NCI-H82 treated with DMSO at 0.1 percent for 48 hours (cell line): ENCODE measurements around the gene TET2.

Experiments
- DNase-seq: peaks from one replicate; lab custom pipeline; 2025; ENCODE audit not compliant: unreplicated experiment; lab: John Stamatoyannopoulos, UW

Gene TET2

GRCh38 chr4:105146276-105147015 is at the start of gene TET2:
TET2 (plus strand) TSS chr4:105146876; CDS start chr4:105233943, 87,067 bp downstream.
- peak; percentile 62 for DNase-seq

GRCh38 chr4:105102016-105102415 is 44.7 kb upstream of the TET2 start:
- no peak for DNase-seq

DNA sequence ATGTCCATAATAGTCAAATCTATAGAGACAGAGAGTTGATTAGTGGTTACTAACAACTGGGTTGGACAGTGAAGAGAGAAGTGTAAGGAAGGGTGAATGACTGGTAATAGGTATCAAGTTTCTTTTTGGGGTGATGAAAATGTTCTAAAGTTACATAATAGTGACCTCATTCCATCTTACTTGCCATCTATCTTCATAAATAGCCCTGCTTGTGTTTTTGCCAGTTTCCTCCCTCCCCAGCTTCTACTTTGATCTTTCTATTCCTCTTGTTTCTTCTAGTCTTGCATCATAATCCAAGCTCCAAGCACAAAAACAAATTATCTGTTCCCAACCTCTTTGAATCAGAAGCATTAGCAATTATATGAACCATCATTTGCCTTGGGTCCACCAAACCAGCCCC is 40.2 kb upstream of the TET2 start:
- DNase-seq, result no peak

- DNase-seq, result no peak
Observed at GRCh38 chr4:105107095-105107856, 39.4 kb upstream of the TET2 start.

DNA sequence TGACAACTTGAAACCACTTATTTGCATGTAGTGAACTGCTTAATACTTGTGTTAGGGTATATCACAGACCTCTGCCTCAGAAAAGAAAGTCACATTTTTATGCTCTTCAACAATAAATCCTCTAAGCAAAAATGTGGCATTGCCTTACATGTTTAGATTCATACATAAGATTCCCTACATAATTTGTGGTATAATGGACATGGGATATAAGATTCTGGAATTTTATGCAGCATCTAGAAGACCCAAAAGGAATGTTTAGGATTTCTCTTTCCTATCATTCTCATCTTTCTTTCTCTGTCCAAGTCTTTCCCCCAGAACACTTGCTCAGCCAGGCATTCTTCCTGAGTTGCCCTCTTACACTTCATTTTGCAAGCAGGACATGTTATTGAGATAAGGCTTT is 37.7 kb upstream of the TET2 start:
- no peak for DNase-seq

DNA sequence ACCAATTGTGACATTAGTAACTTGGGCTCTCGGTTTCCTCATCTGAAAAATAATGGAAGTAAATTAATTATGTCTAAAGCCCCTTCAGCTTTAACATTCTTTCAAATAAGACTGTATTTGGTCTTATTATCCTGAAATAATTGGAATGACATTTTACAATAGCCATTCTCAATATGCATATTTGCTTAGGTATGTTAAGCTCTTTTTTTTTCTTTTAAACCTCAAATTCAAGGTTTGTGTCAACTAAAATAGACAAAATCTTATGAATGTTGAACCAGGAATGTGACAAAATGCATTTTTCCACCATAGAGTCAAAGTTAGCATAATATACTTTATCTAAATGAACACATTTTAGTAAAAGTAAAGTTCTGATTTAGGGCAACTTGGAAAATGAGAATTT is 34.4 kb upstream of the TET2 start:
- DNase-seq, result no peak

DNA sequence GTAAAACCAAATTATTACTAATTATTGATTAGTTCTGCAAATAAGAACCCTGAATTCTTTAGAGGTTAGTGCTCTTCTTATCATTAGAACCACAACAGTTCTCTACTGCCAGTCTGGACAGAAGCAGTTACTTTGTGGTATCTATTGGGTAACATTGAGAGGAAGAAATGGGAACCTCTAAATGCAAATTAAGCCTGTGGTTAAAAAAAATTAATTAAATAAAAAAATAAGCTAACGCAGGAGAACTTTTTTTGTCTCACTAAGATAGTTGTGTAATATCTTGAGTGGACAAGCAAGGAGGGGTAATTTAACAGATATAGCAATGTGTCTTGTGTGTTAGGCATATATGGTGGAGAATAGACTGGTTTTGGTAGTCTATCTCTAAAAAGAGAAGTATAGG is 32.9 kb upstream of the TET2 start:
- no peak for DNase-seq

DNA sequence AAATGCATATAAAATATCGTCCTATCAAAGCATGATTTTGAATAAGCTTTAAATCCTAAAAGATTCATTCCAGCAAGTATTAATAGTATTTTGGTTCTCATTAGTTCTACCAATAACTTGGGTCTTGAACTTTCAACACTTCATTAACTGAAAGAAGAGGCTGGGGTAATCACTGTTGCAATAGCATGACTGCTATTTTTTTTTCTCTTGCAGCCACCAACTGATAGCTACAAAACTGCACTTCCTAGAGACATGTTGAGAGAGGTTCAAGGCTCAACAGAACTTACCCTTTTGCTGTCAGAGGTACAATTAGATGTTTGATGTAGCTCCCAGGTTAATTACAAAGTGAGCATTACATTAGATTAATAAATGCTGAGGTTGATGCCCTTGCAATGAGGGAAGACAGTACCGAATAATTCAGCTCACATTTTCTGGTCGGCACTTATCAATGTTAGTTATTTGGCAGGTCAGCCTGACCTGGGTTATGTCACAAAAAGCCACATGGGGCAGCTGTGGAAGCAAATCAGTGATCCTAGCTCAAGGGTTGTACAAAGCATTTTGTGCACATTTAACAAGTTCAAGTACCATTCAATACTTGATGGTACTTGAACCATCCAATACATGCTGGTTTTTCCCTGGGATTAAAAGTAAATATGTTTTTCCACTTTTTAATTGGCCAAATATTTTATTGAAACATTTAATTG is 29.9 kb upstream of the TET2 start:
- no peak for DNase-seq

DNA sequence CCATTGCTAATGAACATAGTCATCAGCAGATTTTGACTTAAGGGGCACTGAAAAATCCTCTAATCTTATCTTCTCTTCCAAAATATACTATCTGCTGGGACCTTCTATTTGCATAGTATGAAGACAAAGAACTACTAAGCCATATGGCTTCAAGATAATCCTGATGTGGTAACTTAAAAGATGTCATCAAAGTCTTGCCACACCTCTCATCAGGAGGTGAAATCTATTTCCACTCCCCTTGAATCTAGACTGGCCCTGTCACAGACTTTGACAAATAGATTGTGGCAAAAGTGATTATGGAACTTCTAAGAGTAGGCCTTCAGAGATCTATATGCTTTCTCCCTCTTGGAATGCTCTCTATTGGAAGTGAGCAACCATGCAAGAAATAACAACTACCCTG is 27.3 kb upstream of the TET2 start:
- no peak for DNase-seq

DNA sequence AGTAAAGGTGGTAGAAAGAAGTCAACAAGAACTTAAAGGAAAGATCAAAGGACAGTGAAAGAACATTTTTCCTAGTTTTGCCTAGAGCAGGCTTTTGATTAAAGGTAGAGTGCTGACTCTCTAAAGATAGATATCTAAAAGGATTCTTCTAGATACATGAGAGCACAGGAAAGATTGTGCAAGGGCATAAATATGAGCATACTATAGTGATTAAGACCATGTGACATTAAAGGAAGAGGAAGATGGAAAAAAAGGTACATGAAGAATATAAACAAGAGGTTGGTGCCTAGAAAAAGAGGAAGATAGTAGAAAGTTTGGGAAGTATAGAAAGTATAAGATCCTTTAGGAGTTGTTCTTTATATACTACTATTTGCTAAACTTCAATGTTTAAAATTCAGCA is 26.1 kb upstream of the TET2 start:
- DNase-seq, result no peak

GRCh38 chr4:105122350-105122749 is 24.3 kb upstream of the TET2 start:
- no peak for DNase-seq

DNA sequence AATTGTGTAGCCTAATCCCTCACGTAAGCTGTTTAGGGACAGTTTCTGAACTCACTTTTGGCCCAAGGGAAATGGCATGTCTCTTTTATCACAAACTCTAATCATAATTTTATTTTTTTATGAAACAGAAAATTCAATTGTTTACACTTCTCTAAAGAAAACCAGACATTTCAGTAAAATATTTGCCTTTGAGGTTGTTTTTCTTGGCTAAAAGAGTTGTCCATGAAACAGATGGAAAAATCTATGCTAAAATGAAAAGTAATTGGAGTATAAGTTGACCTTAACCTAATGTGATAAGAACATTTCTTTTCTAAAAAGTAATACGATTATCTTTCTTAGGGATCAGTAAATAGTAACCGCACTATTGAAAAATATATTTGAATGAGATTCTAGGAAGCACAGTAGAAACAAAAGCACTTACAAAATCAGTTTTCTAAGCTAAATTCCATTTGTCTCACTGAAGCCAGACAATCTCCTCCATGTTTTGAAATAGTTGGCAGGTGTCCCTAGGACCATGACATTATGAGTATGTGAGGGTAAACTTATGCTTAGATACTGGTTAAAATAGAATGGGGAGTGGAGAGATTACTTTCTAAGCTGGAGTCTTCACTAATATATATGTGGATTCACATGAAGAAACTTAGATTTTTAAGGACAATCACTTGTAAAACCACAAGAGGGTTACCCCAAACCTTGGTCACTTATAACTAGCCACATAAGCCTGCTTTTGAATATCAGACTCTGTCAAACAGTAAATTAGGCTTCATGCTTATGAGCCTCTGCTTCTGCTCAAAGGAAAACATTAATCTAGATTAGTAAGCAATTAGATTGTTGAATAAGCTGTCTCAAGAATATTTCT is 20.1 kb upstream of the TET2 start:
- DNase-seq, result peak; percentile 40

- no peak for DNase-seq
Observed at GRCh38 chr4:105127170-105127445, 19.6 kb upstream of the TET2 start.

DNA sequence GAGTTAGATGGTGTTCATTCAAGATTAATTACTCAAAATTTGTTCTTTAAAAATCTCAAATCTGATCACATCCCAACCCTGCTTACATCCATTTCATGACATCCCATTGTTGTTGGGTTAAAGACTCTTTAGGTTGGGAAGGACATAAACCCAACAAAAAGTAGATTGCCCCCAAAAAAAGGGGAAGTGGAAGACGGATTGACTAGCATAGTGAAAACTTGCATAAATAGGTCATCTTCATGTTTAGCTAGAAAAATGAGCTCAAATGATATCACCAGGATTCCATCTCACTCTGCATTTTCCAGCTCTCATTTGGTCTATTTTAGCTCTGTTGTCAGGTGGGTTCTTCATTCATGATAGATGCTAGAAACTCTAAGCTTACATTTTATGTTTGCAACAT is 18.5 kb upstream of the TET2 start:
- no peak for DNase-seq

GRCh38 chr4:105129286-105130040 is 17.2 kb upstream of the TET2 start:
- no peak for DNase-seq

- DNase-seq, result no peak
Observed at GRCh38 chr4:105130945-105131344, 15.7 kb upstream of the TET2 start.

GRCh38 chr4:105133976-105134375 is 12.7 kb upstream of the TET2 start:
- no peak for DNase-seq

DNA sequence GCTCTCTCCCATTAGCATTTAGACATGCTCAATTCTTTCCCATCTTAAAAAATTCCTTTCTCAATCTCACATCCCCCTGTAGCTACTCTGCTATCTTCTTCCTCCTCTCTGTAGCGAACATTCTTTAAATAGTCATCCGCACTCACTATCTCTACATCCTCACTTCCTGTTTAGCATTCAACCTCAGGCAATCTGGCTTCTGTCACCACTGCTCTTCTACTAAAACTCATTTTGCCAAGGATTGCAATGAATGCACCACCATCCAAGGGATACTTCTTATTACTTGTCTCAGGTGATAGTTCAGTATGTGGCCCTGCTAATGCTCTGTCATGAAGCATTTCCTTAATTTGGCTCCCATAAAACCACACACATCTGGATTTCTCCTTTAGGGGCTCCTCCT is 10.9 kb upstream of the TET2 start:
- no peak for DNase-seq

- DNase-seq, result no peak
Observed at GRCh38 chr4:105137121-105137875, 9.4 kb upstream of the TET2 start.

- no peak for DNase-seq
Observed at GRCh38 chr4:105139646-105140045, 7.0 kb upstream of the TET2 start.
